Right ventricle myocardium inferior (tissue), 1 donor: ENCODE results near the gene GNAO1. TPM values are rescaled to one million over a fixed set of nuclear protein-coding genes. Genes with fewer than 3 reads are reported as not detected.

Experiments
- ATAC-seq: fragments of 200-7000 bp; cut with Tn5 transposase; one replicate; pipeline ENCODE4 v1.9.1; 2020; ENCODE audit warnings: mild to moderate bottlenecking, moderate library complexity
- DNase-seq: peaks from one replicate; pipeline ENCODE4 v3.0.0; 2021; ENCODE audit errors: missing footprints
- intact Hi-C: fragments of 100-400 bp; cut with DNase I; formaldehyde crosslinking; loops from one replicate; pipeline ENCODE4 v1.11.0; 2022
- total RNA-seq: library from RNA; stranded (reverse); fragmentation: NEBNext Ultra II Directional; extraction: Animal tissue kit (Norgen Biotek cat#: 25700); gene quantifications from one replicate; pipeline ENCODE4 v1.2.1, GENCODE V29; 2021
- donor health status: DM: no; HTN: yes; CAD: no; lungs with severe emphysema.

The GNAO1 gene
- total RNA-seq, 1 donor from 2014 or later, result 32.2 TPM

GRCh38 chr16:56259425-56259779 is 68.1 kb downstream of the GNAO1 start:
- intact Hi-C loops, result loop anchor here (10.0 kb wide), 1 partner anchor 55 kb away; no protein-coding TSS in a partner anchor
- ATAC-seq (no peak), DNase-seq (no peak)

DNA sequence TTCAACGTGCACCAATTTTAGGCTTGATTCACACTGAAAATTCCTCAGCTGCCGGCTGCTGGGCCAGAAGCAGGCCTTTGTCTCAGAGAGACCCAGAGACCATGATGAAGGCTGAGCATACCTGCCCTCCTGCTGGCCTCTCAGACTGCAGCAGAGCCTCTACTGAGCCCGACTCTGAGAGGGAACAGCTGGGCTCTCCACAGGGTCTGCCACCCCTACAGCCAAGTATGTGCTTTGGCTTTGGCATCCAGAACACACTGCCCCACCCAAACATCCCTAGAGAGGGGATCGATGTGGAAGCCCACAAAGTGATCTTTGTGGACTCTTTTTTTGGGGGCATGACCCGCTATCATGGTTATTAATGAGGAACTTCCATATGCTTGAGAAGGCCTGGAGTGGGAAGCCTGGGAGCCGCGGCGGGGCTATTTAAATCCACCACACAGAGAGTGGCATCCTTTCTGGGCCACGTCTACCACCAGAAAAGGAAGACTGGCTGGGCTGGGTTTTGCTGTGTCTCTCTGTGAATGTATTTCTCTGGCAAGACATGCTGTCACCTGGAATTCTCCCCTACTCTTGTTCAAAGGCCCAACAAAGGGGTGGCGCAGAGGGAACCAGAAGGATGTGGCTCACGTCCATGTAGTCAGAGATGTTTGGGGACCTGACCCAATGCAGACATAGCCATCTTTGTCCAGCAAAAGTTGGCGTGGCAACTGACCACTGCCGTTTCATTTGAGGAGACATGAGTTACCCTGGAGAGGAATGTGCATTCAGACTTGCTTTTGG is 69.3 kb downstream of the GNAO1 start:
- ATAC-seq (no peak), DNase-seq (no peak)
- intact Hi-C loops, result no loop called here

DNA sequence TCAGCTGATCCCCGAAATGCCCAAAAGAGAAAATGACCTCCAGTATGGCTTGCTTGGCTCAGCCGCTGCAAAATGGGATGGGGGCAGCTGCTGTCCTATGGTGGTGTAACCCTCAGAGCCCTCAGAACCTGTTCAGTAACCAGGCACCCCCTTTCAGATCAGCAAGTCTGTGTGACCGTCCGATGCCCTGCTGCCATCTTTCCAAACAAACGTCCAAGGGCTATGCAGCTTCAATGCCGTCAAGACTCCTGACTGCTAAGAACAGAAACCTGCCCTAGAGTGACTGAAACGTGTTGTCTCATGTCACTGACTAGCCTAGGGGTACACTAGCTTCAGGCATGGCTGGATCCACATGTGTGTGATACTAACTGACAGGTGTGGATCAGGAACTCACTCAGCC is 70.4 kb downstream of the GNAO1 start:
- ATAC-seq (no peak), DNase-seq (no peak)
- intact Hi-C loops, result no loop called here

- ATAC-seq (no peak), DNase-seq (no peak)
- intact Hi-C loops, result no loop called here
Measured at GRCh38 chr16:56262148-56262547, 70.9 kb downstream of the GNAO1 start.

GRCh38 chr16:56262551-56263245 is 71.4 kb downstream of the GNAO1 start:
- ATAC-seq, result no peak
- intact Hi-C loops, result no loop called here
- DNase-seq, result no peak

GRCh38 chr16:56263711-56264608 is 72.7 kb downstream of the GNAO1 start:
- intact Hi-C loops, result no loop called here
- no peak for DNase-seq
- peak; percentile 76 for ATAC-seq

- DNase-seq (no peak), ATAC-seq (no peak)
- intact Hi-C loops, result no loop called here
Measured at GRCh38 chr16:56264609-56264972, 73.3 kb downstream of the GNAO1 start.

GRCh38 chr16:56265184-56265583 is 73.9 kb downstream of the GNAO1 start:
- intact Hi-C loops, result loop anchor here (5.0 kb wide), 1 partner anchor 73 kb away; the partner anchor contains the start of gene GNAO1
- no peak for ATAC-seq
- no peak for DNase-seq

DNA sequence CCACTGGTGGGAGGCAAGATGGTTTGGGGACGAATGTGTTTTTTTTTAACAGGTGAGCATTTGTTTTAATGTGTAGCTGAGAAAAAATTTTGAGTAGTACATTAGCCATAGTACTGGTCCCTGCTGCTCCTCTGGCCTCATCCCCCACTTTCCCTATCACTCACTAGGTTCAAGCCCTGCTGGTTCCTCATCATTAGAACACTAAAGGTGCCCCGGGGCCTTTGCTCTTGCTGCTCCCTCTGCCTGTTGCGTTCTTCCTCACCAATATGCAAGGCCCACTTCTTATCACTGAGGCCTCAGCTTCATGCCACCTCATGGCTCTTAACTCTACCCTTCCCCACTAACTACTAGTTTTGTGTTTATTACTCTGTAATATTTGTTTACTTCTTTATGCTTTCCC is 74.5 kb downstream of the GNAO1 start:
- DNase-seq, result no peak
- intact Hi-C loops, result loop anchor here (5.0 kb wide), 1 partner anchor 73 kb away; the partner anchor contains the start of gene GNAO1
- ATAC-seq, result no peak

- ATAC-seq (no peak), DNase-seq (no peak)
- intact Hi-C loops, result loop anchor here (5.0 kb wide), 1 partner anchor 75 kb away; the partner anchor contains the start of gene GNAO1
Measured at GRCh38 chr16:56266641-56267607, 75.6 kb downstream of the GNAO1 start.

DNA sequence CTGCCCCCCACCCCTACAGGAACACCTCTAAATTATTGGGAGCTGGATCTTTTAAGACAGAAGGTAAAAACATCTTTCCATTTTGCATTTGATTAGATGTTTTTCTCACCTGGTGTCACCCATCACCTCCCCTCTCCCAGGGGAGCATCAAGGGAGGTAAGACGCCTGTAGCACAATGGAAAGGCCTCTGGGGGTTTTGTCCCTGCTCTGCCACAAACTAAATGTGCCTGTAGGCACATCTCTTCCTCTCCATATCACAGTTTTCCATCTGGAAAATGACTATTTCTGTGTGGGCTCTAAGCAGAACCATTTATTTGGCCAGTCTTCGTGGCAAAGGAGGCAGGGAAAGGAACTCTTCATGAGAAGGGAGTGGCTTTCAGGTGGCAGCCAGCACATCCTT is 76.6 kb downstream of the GNAO1 start:
- DNase-seq (no peak), ATAC-seq (no peak)
- intact Hi-C loops, result loop anchor here (5.0 kb wide), 1 partner anchor 76 kb away; the partner anchor contains the start of gene GNAO1

DNA sequence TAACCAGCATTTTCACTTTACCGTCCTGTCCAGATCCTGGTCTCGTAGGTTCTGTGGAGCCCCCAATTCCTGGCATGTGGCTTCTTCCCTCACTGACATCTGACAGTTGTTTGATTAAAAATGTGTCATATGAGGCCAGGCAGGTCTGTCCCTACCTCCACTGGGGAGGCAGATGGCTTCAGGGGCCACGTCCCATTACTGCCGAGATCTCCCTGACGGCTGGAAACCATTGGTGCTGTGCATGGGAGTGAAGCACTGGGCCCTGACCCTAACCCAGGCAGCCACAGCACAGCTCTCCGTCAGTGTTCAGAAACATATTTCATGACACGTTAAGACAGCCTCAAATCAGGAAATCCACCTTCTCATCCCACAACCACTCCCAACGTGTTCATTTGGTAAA is 77.5 kb downstream of the GNAO1 start:
- no peak for ATAC-seq
- no peak for DNase-seq
- intact Hi-C loops, result loop anchor here (5.0 kb wide), 1 partner anchor 76 kb away; the partner anchor contains the start of gene GNAO1

DNA sequence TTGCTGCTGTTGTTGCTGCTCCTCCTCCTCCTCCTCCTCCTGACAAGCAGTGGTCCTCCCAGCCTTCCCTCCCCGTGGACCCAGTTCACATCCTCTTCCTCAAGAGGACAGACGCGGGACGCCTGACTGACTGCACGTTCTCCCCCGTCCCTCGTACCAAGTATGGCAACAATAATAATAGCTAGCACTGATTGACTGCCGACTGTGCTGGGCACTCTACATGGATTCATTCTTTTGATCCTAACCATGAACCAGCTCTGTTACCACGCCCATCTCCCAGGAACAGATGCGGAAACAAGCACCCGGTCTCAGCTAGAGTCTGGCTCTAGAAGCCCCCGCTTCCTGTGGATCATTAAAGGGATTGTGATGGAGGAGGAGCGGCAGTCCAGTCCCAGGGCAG is 78.0 kb downstream of the GNAO1 start:
- ATAC-seq, result no peak
- DNase-seq, result no peak
- intact Hi-C loops, result loop anchor here (5.0 kb wide), 1 partner anchor 77 kb away; the partner anchor contains the start of gene GNAO1

DNA sequence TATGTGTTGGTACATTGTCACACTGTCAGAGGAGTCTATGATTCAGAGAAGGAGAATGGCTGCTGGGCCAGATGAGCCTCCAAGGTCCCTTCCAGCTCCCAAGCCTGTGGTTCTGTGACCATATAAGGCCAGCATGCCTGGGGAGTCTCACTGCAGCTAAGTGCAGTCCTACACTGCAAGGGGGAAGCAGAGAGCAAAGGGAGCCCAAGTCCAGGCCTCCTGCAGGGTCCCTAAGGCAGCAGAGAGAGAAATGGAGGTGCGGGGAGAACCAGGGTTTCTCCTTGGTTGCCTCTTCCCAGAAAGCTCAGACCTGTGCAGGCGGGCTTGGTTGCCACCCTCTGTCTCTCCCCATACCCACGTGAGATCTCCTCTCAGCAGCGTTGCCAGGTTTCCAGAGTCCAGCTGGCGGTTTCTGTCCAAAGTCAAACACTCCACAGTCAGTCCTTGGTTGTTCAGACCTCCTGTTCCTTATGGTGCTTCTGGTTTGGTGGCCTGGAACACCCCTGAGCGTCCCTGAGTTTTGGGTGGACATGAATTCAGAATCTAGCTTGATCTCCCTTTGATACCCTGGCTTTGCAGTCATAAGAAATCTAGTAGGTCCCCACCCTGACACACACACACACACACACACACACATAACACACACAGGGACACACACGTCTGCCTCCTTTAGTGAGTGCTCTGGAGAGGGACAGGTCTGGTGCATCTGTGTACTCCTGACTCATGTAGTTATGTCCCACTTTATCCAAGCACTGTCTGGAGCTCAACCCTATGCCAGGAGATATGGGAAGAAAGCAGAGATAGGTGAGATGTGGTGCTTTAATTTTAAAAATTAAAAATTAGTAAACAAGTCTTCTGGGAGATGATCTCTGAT is 78.8 kb downstream of the GNAO1 start:
- DNase-seq (no peak), ATAC-seq (peak; percentile 90)
- intact Hi-C loops, result loop anchor here (5.0 kb wide), 1 partner anchor 78 kb away; the partner anchor contains the start of gene GNAO1

DNA sequence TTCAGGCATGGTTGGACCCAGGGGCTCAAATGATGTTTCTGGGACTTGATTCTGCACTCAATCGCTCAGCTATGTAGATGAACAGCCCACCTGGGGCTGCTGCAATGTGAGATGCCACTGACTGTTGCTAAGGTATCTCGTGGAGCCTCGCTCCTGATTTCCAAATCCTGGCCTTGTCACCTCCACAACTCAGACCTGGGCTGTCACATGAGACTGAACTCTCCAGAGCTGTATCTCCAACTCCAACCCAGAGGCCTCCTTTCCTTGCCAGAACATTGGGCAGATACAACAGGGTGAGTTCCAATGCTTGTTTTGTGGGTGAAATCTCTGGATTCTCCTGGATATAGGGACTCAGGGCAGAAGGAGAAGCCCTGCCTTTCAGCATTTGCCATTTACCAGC is 79.5 kb downstream of the GNAO1 start:
- intact Hi-C loops, result no loop called here
- no peak for DNase-seq
- ATAC-seq, result no peak

GRCh38 chr16:56272583-56272894 is 81.2 kb downstream of the GNAO1 start:
- DNase-seq (no peak), ATAC-seq (no peak)
- intact Hi-C loops, result no loop called here

DNA sequence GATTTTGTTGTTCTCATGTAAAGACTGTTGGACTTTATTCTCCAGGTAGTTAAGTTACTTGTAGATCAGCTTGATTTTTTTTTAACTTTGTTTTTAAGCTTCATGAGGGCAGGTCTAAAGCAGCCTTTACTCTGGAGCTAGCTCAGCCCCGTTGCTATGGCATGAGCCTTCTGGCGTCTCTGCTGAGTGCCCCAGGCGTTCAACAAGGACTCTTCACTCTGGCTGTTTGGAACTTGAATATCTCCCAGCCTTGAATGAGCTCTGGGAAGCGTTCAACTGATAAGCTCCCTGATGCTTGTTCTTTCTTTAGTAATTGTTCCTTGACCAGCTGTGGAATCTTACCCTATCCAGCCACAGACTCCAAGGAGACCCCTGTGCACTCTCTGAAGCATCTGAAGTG is 82.3 kb downstream of the GNAO1 start:
- no peak for DNase-seq
- no peak for ATAC-seq
- intact Hi-C loops, result no loop called here
